HEK293 (cell line): ENCODE measurements around the gene NUDT4.

Source experiments
- REST ChIP-seq: fragments of 450-650 bp; formaldehyde crosslinking; IDR thresholded peaks from 2 replicates; pipeline ENCODE4 v1.5.1; 2016; ENCODE audit warnings: missing biosample characterization, missing genetic modification characterization
- ZFP69B ChIP-seq: fragments of 450-650 bp; formaldehyde crosslinking; IDR thresholded peaks from 2 replicates; pipeline ENCODE4 v1.5.1; 2016; ENCODE audit warnings: missing biosample characterization, missing genetic modification characterization
- ZNF24 ChIP-seq: fragments of 450-650 bp; formaldehyde crosslinking; IDR thresholded peaks from 2 replicates; pipeline ENCODE4 v1.5.1; 2016; ENCODE audit warnings: missing biosample characterization, missing genetic modification characterization
- ZNF302 ChIP-seq: fragments of 450-650 bp; formaldehyde crosslinking; IDR thresholded peaks from 2 replicates; pipeline ENCODE4 v1.5.1; 2016; ENCODE audit warnings: missing biosample characterization, missing genetic modification characterization, low read depth
- TF ChIP-seq, protein P1 (sequence below): fragments of 450-650 bp; formaldehyde crosslinking; IDR thresholded peaks from 2 replicates; pipeline ENCODE4 v1.5.1; 2016; ENCODE audit warnings: missing biosample characterization, missing genetic modification characterization

- TF ChIP-seq, protein P1, sequence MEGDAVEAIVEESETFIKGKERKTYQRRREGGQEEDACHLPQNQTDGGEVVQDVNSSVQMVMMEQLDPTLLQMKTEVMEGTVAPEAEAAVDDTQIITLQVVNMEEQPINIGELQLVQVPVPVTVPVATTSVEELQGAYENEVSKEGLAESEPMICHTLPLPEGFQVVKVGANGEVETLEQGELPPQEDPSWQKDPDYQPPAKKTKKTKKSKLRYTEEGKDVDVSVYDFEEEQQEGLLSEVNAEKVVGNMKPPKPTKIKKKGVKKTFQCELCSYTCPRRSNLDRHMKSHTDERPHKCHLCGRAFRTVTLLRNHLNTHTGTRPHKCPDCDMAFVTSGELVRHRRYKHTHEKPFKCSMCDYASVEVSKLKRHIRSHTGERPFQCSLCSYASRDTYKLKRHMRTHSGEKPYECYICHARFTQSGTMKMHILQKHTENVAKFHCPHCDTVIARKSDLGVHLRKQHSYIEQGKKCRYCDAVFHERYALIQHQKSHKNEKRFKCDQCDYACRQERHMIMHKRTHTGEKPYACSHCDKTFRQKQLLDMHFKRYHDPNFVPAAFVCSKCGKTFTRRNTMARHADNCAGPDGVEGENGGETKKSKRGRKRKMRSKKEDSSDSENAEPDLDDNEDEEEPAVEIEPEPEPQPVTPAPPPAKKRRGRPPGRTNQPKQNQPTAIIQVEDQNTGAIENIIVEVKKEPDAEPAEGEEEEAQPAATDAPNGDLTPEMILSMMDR (tag by site-specific recombination), result no peak
- TF ChIP-seq ZFP69B (tag by site-specific recombination) (no peak), REST (tag by site-specific recombination) (no peak), ZNF302 (tag by site-specific recombination) (no peak), ZNF24 (tag by site-specific recombination) (no peak)
These were observed 36.2 kb upstream of the NUDT4 start for GRCh38 chr12:93341409-93342049.
